ENCODE measurements around the gene RFC3. TPM values are rescaled to one million over a fixed set of nuclear protein-coding genes. Genes with fewer than 3 reads are reported as not detected.

Gene RFC3
- total and polyA plus RNA-seq, 2 of the 13 experiments (the other 11 are each of a cell fraction or from before 2014, with no cell fraction given) = 16.0 to 55.7 TPM

- TF ChIP-seq SALL2 (CRISPR knock-in tag; IDR thresholded peaks at IDR 0.05) = peak; percentile 65; the same call in 1 of the 2 replicates
- TF ChIP-seq ZNF512B (CRISPR knock-in tag; IDR thresholded peaks at IDR 0.05; ENCODE audit: borderline replicate concordance) = no peak
- TF ChIP-seq RORA (CRISPR knock-in tag; IDR thresholded peaks at IDR 0.05) = no peak
- no peak for TF ChIP-seq GPN1 (CRISPR knock-in tag; IDR thresholded peaks at IDR 0.05; ENCODE audit: borderline replicate concordance)
- TF ChIP-seq, protein P1, sequence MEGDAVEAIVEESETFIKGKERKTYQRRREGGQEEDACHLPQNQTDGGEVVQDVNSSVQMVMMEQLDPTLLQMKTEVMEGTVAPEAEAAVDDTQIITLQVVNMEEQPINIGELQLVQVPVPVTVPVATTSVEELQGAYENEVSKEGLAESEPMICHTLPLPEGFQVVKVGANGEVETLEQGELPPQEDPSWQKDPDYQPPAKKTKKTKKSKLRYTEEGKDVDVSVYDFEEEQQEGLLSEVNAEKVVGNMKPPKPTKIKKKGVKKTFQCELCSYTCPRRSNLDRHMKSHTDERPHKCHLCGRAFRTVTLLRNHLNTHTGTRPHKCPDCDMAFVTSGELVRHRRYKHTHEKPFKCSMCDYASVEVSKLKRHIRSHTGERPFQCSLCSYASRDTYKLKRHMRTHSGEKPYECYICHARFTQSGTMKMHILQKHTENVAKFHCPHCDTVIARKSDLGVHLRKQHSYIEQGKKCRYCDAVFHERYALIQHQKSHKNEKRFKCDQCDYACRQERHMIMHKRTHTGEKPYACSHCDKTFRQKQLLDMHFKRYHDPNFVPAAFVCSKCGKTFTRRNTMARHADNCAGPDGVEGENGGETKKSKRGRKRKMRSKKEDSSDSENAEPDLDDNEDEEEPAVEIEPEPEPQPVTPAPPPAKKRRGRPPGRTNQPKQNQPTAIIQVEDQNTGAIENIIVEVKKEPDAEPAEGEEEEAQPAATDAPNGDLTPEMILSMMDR (CRISPR knock-in tag; IDR thresholded peaks at IDR 0.05) = peak; percentile 32; the same call in 1 of the 2 replicates
- peak; percentile 54 for TF ChIP-seq ELF3 (CRISPR knock-in tag; IDR thresholded peaks at IDR 0.05)
- TF ChIP-seq SP1 (IDR thresholded peaks at IDR 0.05) = no peak
- TF ChIP-seq SP1 (CRISPR knock-in tag; IDR thresholded peaks at IDR 0.05) = no peak
- no peak for TF ChIP-seq NR2F1 (CRISPR knock-in tag; IDR thresholded peaks at IDR 0.05)
- no peak for TF ChIP-seq ZNF775 (CRISPR knock-in tag; IDR thresholded peaks at IDR 0.05; ENCODE audit: borderline replicate concordance)
- TF ChIP-seq ZC3H13 (CRISPR knock-in tag; IDR thresholded peaks at IDR 0.05) = peak; percentile 90
- peak; percentile 78 for TF ChIP-seq ZNF124 (CRISPR knock-in tag; IDR thresholded peaks at IDR 0.05)
- TF ChIP-seq KAT2B (IDR thresholded peaks at IDR 0.05; ENCODE audit: borderline replicate concordance, low read depth, low read length) = no peak
- no peak for TF ChIP-seq CBFB (CRISPR knock-in tag; IDR thresholded peaks at IDR 0.05)
- no peak for TF ChIP-seq PHB2 (IDR thresholded peaks at IDR 0.05; ENCODE audit: partially characterized antibody)
- no peak for TF ChIP-seq ZNF460 (CRISPR knock-in tag; IDR thresholded peaks at IDR 0.05; ENCODE audit: borderline replicate concordance)
- peak; percentile 94 for TF ChIP-seq THAP11 (CRISPR knock-in tag; IDR thresholded peaks at IDR 0.05)
- no peak for TF ChIP-seq ZNF264 (CRISPR knock-in tag; IDR thresholded peaks at IDR 0.05)
- no peak for TF ChIP-seq DPF2 (CRISPR knock-in tag; IDR thresholded peaks at IDR 0.05; ENCODE audit: borderline replicate concordance, low read depth)
- TF ChIP-seq, protein P2, sequence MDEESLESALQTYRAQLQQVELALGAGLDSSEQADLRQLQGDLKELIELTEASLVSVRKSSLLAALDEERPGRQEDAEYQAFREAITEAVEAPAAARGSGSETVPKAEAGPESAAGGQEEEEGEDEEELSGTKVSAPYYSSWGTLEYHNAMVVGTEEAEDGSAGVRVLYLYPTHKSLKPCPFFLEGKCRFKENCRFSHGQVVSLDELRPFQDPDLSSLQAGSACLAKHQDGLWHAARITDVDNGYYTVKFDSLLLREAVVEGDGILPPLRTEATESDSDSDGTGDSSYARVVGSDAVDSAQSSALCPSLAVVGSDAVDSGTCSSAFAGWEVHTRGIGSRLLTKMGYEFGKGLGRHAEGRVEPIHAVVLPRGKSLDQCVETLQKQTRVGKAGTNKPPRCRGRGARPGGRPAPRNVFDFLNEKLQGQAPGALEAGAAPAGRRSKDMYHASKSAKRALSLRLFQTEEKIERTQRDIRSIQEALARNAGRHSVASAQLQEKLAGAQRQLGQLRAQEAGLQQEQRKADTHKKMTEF (CRISPR knock-in tag; IDR thresholded peaks at IDR 0.05) = peak; percentile 86; the same call in 1 of the 2 replicates
- TF ChIP-seq, protein P3, sequence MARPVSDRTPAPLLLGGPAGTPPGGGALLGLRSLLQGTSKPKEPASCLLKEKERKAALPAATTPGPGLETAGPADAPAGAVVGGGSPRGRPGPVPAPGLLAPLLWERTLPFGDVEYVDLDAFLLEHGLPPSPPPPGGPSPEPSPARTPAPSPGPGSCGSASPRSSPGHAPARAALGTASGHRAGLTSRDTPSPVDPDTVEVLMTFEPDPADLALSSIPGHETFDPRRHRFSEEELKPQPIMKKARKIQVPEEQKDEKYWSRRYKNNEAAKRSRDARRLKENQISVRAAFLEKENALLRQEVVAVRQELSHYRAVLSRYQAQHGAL (CRISPR knock-in tag; IDR thresholded peaks at IDR 0.05; ENCODE audit: not compliant biosample characterization) = no peak
- TF ChIP-seq RARG (CRISPR knock-in tag; IDR thresholded peaks at IDR 0.05; ENCODE audit: low read depth) = no peak
- TF ChIP-seq BRCA1 (CRISPR knock-in tag; IDR thresholded peaks at IDR 0.05) = no peak
Measured at GRCh38 chr13:33817901-33818706, at the start of gene RFC3 (continued).
